H1 (cell line): Measurements from ENCODE around the gene ZNF808.

Experiments used
- CBX5 ChIP-seq: fragments of 300-800, 300-1000 bp; sonication (generic); IDR thresholded peaks from 2 replicates; pipeline ENCODE4 v1.7.1; 2016; ENCODE audit warnings: antibody characterized with exemption, low read length, low read depth
- EP300 ChIP-seq, 2 experiments: IDR thresholded peaks; 1 replicate in 1 of 2; 2 replicates in 1 of 2; pipeline ENCODE4 v1.6.1; 2011 to 2012; ENCODE audit warnings: low read depth in 2 of 2, low read length in 2 of 2, mild to moderate bottlenecking in 2 of 2, borderline replicate concordance in 1 of 2, inconsistent platforms in 1 of 2, moderate library complexity in 1 of 2
- EZH2 ChIP-seq: fragments of 200-600 bp; sonication (generic); IDR thresholded peaks from 2 replicates; pipeline ENCODE4 v1.7.1; 2012; ENCODE audit warnings: low read depth, mild to moderate bottlenecking, moderate library complexity, low read length, inconsistent platforms; ENCODE audit not compliant: severe bottlenecking
- FOSL1 ChIP-seq: IDR thresholded peaks from 2 replicates; pipeline ENCODE4 v1.6.1; 2011; ENCODE audit warnings: mild to moderate bottlenecking, low read depth, low read length, moderate library complexity; ENCODE audit not compliant: insufficient read depth
- KDM5A ChIP-seq: fragments of 200-600 bp; IDR thresholded peaks from 2 replicates; pipeline ENCODE4 v1.7.1; 2012; ENCODE audit warnings: mild to moderate bottlenecking, low read length, inconsistent platforms, mixed read lengths
- POLR2A ChIP-seq, 2 experiments: IDR thresholded peaks; 1 replicate in 1 of 2; 2 replicates in 1 of 2; pipeline ENCODE4 v1.6.1; 2011; ENCODE audit warnings: low read depth in 2 of 2, low read length in 2 of 2, mild to moderate bottlenecking in 2 of 2; ENCODE audit errors: control extremely low read depth in 1 of 2
- RFX5 ChIP-seq: IDR thresholded peaks from 2 replicates; pipeline ENCODE4 v1.6.1; 2011; ENCODE audit warnings: low read depth, low read length, improper control_type of control experiment, borderline replicate concordance
- RNF2 ChIP-seq: fragments of 200-900, 300-1000 bp; sonication (generic); IDR thresholded peaks from 2 replicates; pipeline ENCODE4 v1.7.1; 2016; ENCODE audit warnings: borderline replicate concordance, low read depth, mild to moderate bottlenecking, antibody characterized with exemption, low read length; ENCODE audit not compliant: poor library complexity, severe bottlenecking; ENCODE audit errors: missing control alignments
- SRF ChIP-seq: IDR thresholded peaks from 2 replicates; pipeline ENCODE4 v1.6.1; 2011; ENCODE audit warnings: mild to moderate bottlenecking, low read depth, low read length, moderate library complexity
- TAF1 ChIP-seq: IDR thresholded peaks from 2 replicates; pipeline ENCODE4 v1.6.1; 2011; ENCODE audit warnings: mild to moderate bottlenecking, low read depth, low read length
- TF ChIP-seq, protein P1 (sequence below), 3 experiments: IDR thresholded peaks; 1 replicate in 2 of 3; 2 replicates in 1 of 3; pipeline versions ENCODE4 v1.5.1 to v1.6.1; 2011; ENCODE audit warnings: low read length in 3 of 3, mild to moderate bottlenecking in 3 of 3, inconsistent platforms in 2 of 3, low read depth in 1 of 3, moderate library complexity in 1 of 3; ENCODE audit not compliant: insufficient read depth in 1 of 3; ENCODE audit errors: control extremely low read depth in 1 of 3
- TF ChIP-seq, protein P2 (sequence below): IDR thresholded peaks from 2 replicates; pipeline ENCODE4 v1.6.1; 2011; ENCODE audit warnings: low read length, improper control_type of control experiment

DNA sequence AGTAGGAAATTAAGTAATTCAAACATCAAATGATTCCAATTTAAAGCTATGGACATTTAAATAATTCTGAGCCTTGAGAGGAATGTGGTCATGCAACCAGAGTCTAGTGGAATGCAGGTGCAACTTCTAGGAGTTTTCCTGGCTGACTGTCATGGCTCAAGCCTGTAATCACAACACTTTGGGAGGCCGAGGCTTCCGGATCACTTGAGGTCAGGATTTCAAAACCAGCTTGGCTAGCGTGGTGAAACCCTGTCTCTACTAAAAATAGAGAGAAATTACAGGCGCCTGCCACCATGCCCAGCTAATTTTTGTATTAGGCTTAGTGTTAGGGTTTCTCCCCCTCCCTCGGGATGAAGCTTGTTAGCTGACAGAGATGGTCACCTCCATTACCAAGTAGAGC, 6.4 kb downstream of the ZNF808 start:
- TF ChIP-seq KDM5A, result no peak
- TF ChIP-seq TAF1, result no peak
- TF ChIP-seq, protein P1, sequence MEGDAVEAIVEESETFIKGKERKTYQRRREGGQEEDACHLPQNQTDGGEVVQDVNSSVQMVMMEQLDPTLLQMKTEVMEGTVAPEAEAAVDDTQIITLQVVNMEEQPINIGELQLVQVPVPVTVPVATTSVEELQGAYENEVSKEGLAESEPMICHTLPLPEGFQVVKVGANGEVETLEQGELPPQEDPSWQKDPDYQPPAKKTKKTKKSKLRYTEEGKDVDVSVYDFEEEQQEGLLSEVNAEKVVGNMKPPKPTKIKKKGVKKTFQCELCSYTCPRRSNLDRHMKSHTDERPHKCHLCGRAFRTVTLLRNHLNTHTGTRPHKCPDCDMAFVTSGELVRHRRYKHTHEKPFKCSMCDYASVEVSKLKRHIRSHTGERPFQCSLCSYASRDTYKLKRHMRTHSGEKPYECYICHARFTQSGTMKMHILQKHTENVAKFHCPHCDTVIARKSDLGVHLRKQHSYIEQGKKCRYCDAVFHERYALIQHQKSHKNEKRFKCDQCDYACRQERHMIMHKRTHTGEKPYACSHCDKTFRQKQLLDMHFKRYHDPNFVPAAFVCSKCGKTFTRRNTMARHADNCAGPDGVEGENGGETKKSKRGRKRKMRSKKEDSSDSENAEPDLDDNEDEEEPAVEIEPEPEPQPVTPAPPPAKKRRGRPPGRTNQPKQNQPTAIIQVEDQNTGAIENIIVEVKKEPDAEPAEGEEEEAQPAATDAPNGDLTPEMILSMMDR (IDR thresholded peaks at IDR 0.05; ENCODE audit: control extremely low read depth in 1 of 3, insufficient read depth in 1 of 3, low read depth in 1 of 3, low read length in 3 of 3), result no peak
- no peak for TF ChIP-seq RNF2
- TF ChIP-seq EP300 (IDR thresholded peaks at IDR 0.05; ENCODE audit: borderline replicate concordance in 1 of 2, low read depth in 2 of 2, low read length in 2 of 2), result no peak
- no peak for TF ChIP-seq FOSL1
- no peak for TF ChIP-seq SRF
- no peak for TF ChIP-seq RFX5
- TF ChIP-seq, protein P2, sequence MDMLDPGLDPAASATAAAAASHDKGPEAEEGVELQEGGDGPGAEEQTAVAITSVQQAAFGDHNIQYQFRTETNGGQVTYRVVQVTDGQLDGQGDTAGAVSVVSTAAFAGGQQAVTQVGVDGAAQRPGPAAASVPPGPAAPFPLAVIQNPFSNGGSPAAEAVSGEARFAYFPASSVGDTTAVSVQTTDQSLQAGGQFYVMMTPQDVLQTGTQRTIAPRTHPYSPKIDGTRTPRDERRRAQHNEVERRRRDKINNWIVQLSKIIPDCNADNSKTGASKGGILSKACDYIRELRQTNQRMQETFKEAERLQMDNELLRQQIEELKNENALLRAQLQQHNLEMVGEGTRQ, result no peak
- TF ChIP-seq EZH2, result no peak
- no peak for TF ChIP-seq POLR2A (IDR thresholded peaks at IDR 0.05; ENCODE audit: control extremely low read depth in 1 of 2, low read depth in 2 of 2, low read length in 2 of 2)
- no peak for TF ChIP-seq CBX5
